B cell (primary cell): ENCODE measurements around the gene KCNJ12. TPM values are rescaled to one million over a fixed set of nuclear protein-coding genes. Genes with fewer than 3 reads are reported as not detected.

ENCODE experiments used
- ATAC-seq: fragments of 200-7000 bp; cut with Tn5 transposase; one replicate; pipeline ENCODE4 v1.10.0; 2021; ENCODE audit warnings: low read depth, mild to moderate bottlenecking, moderate number of reproducible peaks, moderate library complexity
- CTCF ChIA-PET: fragments of 350-600 bp; sonication (Branson Sonifier 250); formaldehyde crosslinking; loops from one replicate; lab custom pipeline; 2021; ENCODE audit warnings: antibody characterized with exemption, inconsistent platforms; lab: Charles Lee
- POLR2A ChIA-PET: fragments of 350-600 bp; sonication (Branson Sonifier 250); formaldehyde crosslinking; loops from one replicate; lab custom pipeline; 2021; ENCODE audit warnings: antibody characterized with exemption; lab: Charles Lee
- DNase-seq: peaks from one replicate; pipeline ENCODE4 v3.0.0; 2013
- H2AFZ ChIP-seq: 2 replicates; pipeline ENCODE4 v1.6.1; 2012; ENCODE audit warnings: mild to moderate bottlenecking, low read depth, low read length; ENCODE audit not compliant: insufficient read depth, poor library complexity, severe bottlenecking
- H3K27ac ChIP-seq, 2 donors: 1 replicate in 1 of 2; 2 replicates in 1 of 2; pipeline ENCODE4 v1.5.1; 2012 to 2013; ENCODE audit warnings: low read length in 2 of 2, mild to moderate bottlenecking in 2 of 2, moderate library complexity in 1 of 2
- H3K27me3 ChIP-seq, 4 experiments: fragments of 200-600 bp in 1 of 4; sonication (generic) in 1 of 4; replicated peaks in 1 of 4; 1 replicate in 2 of 4; 2 replicates in 2 of 4; pipeline versions ENCODE4 v1.6.1 to v1.7.0; 2013 to 2016; ENCODE audit warnings: low read length in 3 of 4, mild to moderate bottlenecking in 2 of 4, mixed read lengths in 1 of 4, moderate library complexity in 1 of 4; ENCODE audit not compliant: insufficient read depth in 4 of 4, control insufficient read depth in 3 of 4; ENCODE audit errors: control extremely low read depth in 1 of 4
- H3K36me3 ChIP-seq, 2 experiments: replicated peaks in 1 of 2; 1 replicate in 1 of 2; 2 replicates in 1 of 2; pipeline versions ENCODE4 v1.6.1 to v1.7.1; 2013; ENCODE audit warnings: low read length in 1 of 2; ENCODE audit not compliant: insufficient read depth in 2 of 2, control insufficient read depth in 1 of 2; ENCODE audit errors: control extremely low read depth in 1 of 2, extremely low read depth in 1 of 2
- H3K4me1 ChIP-seq, 2 donors: fragments of 200-600 bp in 1 of 2; sonication (generic) in 1 of 2; 1 replicate in 1 of 2; 2 replicates in 1 of 2; pipeline versions ENCODE4 v1.5.1 to v1.6.1; 2013 to 2017; ENCODE audit warnings: low read length in 2 of 2; ENCODE audit not compliant: control insufficient read depth in 2 of 2, insufficient read depth in 2 of 2
- H3K4me2 ChIP-seq: replicated peaks from 2 replicates; pipeline ENCODE3; 2012; ENCODE audit warnings: mild to moderate bottlenecking, low read depth, low read length; ENCODE audit not compliant: poor library complexity, severe bottlenecking
- H3K4me3 ChIP-seq, 5 experiments: fragments of 200-600 bp in 1 of 5; sonication (generic) in 1 of 5; 1 replicate in 3 of 5; 2 replicates in 2 of 5; pipeline versions ENCODE4 v1.5.1 to v1.7.0; 2011 to 2016; ENCODE audit warnings: low read length in 4 of 5, mild to moderate bottlenecking in 4 of 5, low read depth in 2 of 5, control low read depth in 1 of 5, moderate library complexity in 1 of 5; ENCODE audit not compliant: insufficient read depth in 1 of 5; ENCODE audit errors: control extremely low read depth in 1 of 5, extremely low read depth in 1 of 5
- H3K79me2 ChIP-seq: fragments of 200-600 bp; sonication (generic); one replicate; pipeline ENCODE4 v1.6.0; 2016; ENCODE audit warnings: low read length; ENCODE audit not compliant: control insufficient read depth, insufficient read depth
- H3K9ac ChIP-seq: fragments of 200-600 bp; sonication (generic); 2 replicates; pipeline ENCODE4 v1.6.1; 2017; ENCODE audit warnings: mild to moderate bottlenecking, low read length, moderate library complexity
- H3K9me3 ChIP-seq, 3 donors: one replicate each; pipeline versions ENCODE4 v1.6.1 to v1.7.1; 2013; ENCODE audit warnings: low read length in 2 of 3; ENCODE audit not compliant: control insufficient read depth in 2 of 3, insufficient read depth in 1 of 3; ENCODE audit errors: control extremely low read depth in 1 of 3
- H4K20me1 ChIP-seq: 2 replicates; pipeline ENCODE4 v1.6.0; 2012; ENCODE audit warnings: mild to moderate bottlenecking, low read length; ENCODE audit not compliant: insufficient read depth, control insufficient read depth, poor library complexity, severe bottlenecking
- H3K27ac Mint-ChIP-seq: one replicate; pipeline ENCODE4 v1.8.0; 2021; ENCODE audit warnings: mixed read lengths
- H3K27me3 Mint-ChIP-seq: one replicate; pipeline ENCODE4 v1.8.0; 2021; ENCODE audit warnings: mixed read lengths
- H3K4me1 Mint-ChIP-seq: one replicate; pipeline ENCODE4 v1.8.0; 2021; ENCODE audit warnings: mixed read lengths
- H3K4me3 Mint-ChIP-seq: one replicate; pipeline ENCODE4 v1.8.0; 2021; ENCODE audit warnings: mixed read lengths
- H3K9me3 Mint-ChIP-seq: one replicate; pipeline ENCODE4 v1.8.0; 2022; ENCODE audit warnings: mixed read lengths; ENCODE audit not compliant: insufficient read depth
- CTCF ChIP-seq: fragments of 200-600 bp; IDR thresholded peaks from one replicate; pipeline ENCODE4 v1.8.0; 2022; ENCODE audit warnings: antibody characterized with exemption, mild to moderate bottlenecking
- EZH2 ChIP-seq: IDR thresholded peaks from 2 replicates; pipeline ENCODE4 v1.6.1; 2012; ENCODE audit warnings: borderline replicate concordance, low read depth, mild to moderate bottlenecking, moderate library complexity, low read length; ENCODE audit not compliant: insufficient read depth, poor library complexity, severe bottlenecking
- WGBS: methylation state at CpG from one replicate; pipeline ENCODE4 v1.1.5; 2013; ENCODE audit warnings: missing lambda C conversion rate; ENCODE audit not compliant: insufficient coverage; 5-methylcytosine and 5-hydroxymethylcytosine counted together
- intact Hi-C: fragments of 100-400 bp; cut with micrococcal nuclease; formaldehyde crosslinking; loops from one replicate; pipeline ENCODE4 v1.10.0; 2022
- polyA plus RNA-seq: library from polyadenylated mRNA; depleted of rRNA; stranded (reverse); fragments of >200 nt; gene quantifications from 2 replicates; pipeline ENCODE4 v1.2.3, GENCODE V29; 2012
- total RNA-seq, 2 donors: library from RNA; stranded (reverse); fragments of 120-200 nt in 1 of 2; gene quantifications; 1 replicate in 1 of 2; 2 replicates in 1 of 2; pipeline versions ENCODE4 v1.2.3 to v1.2.4, GENCODE V29; 2013 to 2022

The KCNJ12 gene
- total and polyA plus RNA-seq, 2 donors (not counting 1 experiment from before 2014, with no cell fraction given) = not detected

GRCh38 chr17:21395764-21396163 lies 19.6 kb downstream of the KCNJ12 start:
- CTCF ChIA-PET = no interaction called here
- no peak overlapping the region for H2AFZ ChIP-seq
- 86% methylated on average over 5 of the region's 5 CpGs for whole genome bisulfite sequencing

GRCh38 chr17:21396237-21396636 lies 20.1 kb downstream of the KCNJ12 start:
- Histone ChIP-seq H3K27ac (no peak overlapping the region), H3K9ac (no peak overlapping the region), H3K27me3 (no peaks in the 10 kb centered on the region), H3K79me2 (no peaks in the 10 kb centered on the region), H4K20me1 (no peaks in the 10 kb centered on the region), H3K4me2 (no peak overlapping the region), H2AFZ (no peak overlapping the region), H3K36me3 (no peaks in the 10 kb centered on the region), H3K9me3 (no peaks in the 10 kb centered on the region), H3K4me1 (no peaks in the 10 kb centered on the region), H3K4me3 (no peak overlapping the region)
- 90% methylated on average over 13 of the region's 14 CpGs for WGBS
- no peak overlapping the region for H3K4me3 Mint-ChIP-seq
- H3K27me3 Mint-ChIP-seq = peaks cover 3% of the 10 kb centered on the region
- no peak for DNase-seq
- H3K4me1 Mint-ChIP-seq = no peaks in the 10 kb centered on the region
- H3K27ac Mint-ChIP-seq = no peak overlapping the region
- intact Hi-C loops = no loop called here
- TF ChIP-seq EZH2 (no peak), CTCF (no peak)
- ChIA-PET CTCF (no interaction called here), POLR2A (no interaction called here)
- no peaks in the 10 kb centered on the region for H3K9me3 Mint-ChIP-seq
- ATAC-seq = no peak

More at GRCh38 chr17:21395764-21396163, 19.6 kb downstream of the KCNJ12 start:
- ATAC-seq (no peak), DNase-seq (no peak)
- H4K20me1 ChIP-seq = no peaks in the 10 kb centered on the region
- no peaks in the 10 kb centered on the region for H3K4me1 Mint-ChIP-seq
- TF ChIP-seq EZH2 (no peak), CTCF (no peak)
- no peaks in the 10 kb centered on the region for H3K4me1 ChIP-seq
- H3K4me3 Mint-ChIP-seq = no peak overlapping the region
- intact Hi-C loops = no loop called here
- no peak overlapping the region for H3K4me3 ChIP-seq
- H3K4me2 ChIP-seq = no peak overlapping the region
- H3K27me3 Mint-ChIP-seq = peaks cover 6% of the 10 kb centered on the region
- H3K9me3 ChIP-seq = no peaks in the 10 kb centered on the region
- H3K27me3 ChIP-seq = no peaks in the 10 kb centered on the region
- no peaks in the 10 kb centered on the region for H3K9me3 Mint-ChIP-seq
- H3K27ac ChIP-seq = no peak overlapping the region
- POLR2A ChIA-PET = interaction anchor here (0.7 kb wide), 1 partner anchor 27 kb away, joined by 18 read pairs; no protein-coding TSS in a partner anchor
- no peaks in the 10 kb centered on the region for H3K79me2 ChIP-seq
- H3K27ac Mint-ChIP-seq = no peak overlapping the region
- H3K36me3 ChIP-seq = no peaks in the 10 kb centered on the region
- no peak overlapping the region for H3K9ac ChIP-seq
